A549 (cell line): ENCODE results near the gene SCART1.

Experiments used
- CTCF ChIP-seq: fragments of >200 bp; sonication (Bioruptor Twin); formaldehyde crosslinking; IDR thresholded peaks from 3 replicates; pipeline ENCODE4 v1.5.1; 2016
- NPAS2 ChIP-seq: fragments of 250-450 bp; sonication (Bioruptor Pico); IDR thresholded peaks from 2 replicates; pipeline ENCODE4 v1.8.0; 2022; ENCODE audit warnings: mild to moderate bottlenecking, moderate library complexity, borderline replicate concordance
- POLR2A ChIP-seq: IDR thresholded peaks from 2 replicates; pipeline ENCODE4 v1.6.1; 2012; ENCODE audit warnings: mild to moderate bottlenecking, low read length

DNA sequence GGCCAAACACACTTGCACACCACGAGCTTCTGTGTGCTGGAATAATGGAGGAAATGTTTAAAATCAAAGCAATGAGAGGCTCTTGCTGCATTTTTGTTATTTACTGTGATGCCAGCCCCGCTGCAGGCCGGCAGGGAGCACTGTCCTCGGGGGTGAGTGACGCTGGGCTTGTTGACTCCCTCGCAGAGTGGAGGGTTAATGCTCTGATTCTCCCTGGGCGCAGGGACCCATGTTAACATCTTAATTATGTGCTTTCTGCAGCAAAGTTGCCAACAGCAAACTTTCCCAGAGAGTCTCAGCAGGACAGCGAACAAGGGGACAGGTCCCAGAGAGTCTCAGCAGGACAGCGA is 22.9 kb downstream of the SCART1 start:
- TF ChIP-seq CTCF (no peak), NPAS2 (no peak), POLR2A (no peak)
